ENCODE measurements around the gene PLA2G4A.
A peak's percentile ranks its signal among the peaks of the same experiment; 100 is the strongest.
"Not testable (repeated sequence)": the region's sequence is repeated elsewhere in the genome, so short reads cannot be mapped to it uniquely, and the experiment has no call there.

Gene PLA2G4A

GRCh38 chr1:186875896-186876835, 47.4 kb downstream of the PLA2G4A start:
- DNase-seq = peak; percentile 35 to 54

- no peak for DNase-seq
These were observed 49.6 kb downstream of the PLA2G4A start for GRCh38 chr1:186878356-186878755.

GRCh38 chr1:186880982-186881381, 52.2 kb downstream of the PLA2G4A start:
- DNase-seq = no peak

GRCh38 chr1:186882372-186883134, 53.8 kb downstream of the PLA2G4A start:
- DNase-seq = no peak

- no peak for DNase-seq
These were observed 55.5 kb downstream of the PLA2G4A start for GRCh38 chr1:186884251-186884650.

GRCh38 chr1:186887203-186887602, 58.5 kb downstream of the PLA2G4A start:
- no peak for DNase-seq

GRCh38 chr1:186888367-186888766, 59.6 kb downstream of the PLA2G4A start:
- DNase-seq = no peak

- DNase-seq = no peak
These were observed 64.2 kb downstream of the PLA2G4A start for GRCh38 chr1:186892936-186893335.

GRCh38 chr1:186894415-186894814, 65.7 kb downstream of the PLA2G4A start:
- no peak for DNase-seq

GRCh38 chr1:186896211-186896610, 67.5 kb downstream of the PLA2G4A start:
- DNase-seq = no peak

GRCh38 chr1:186897008-186897407, 68.3 kb downstream of the PLA2G4A start:
- no peak for DNase-seq

GRCh38 chr1:186899577-186899976, 70.8 kb downstream of the PLA2G4A start:
- DNase-seq = no peak

GRCh38 chr1:186899977-186900376, 71.2 kb downstream of the PLA2G4A start:
- DNase-seq = no peak

GRCh38 chr1:186900539-186901237, 71.9 kb downstream of the PLA2G4A start:
- no peak for DNase-seq

GRCh38 chr1:186901631-186902030, 72.9 kb downstream of the PLA2G4A start:
- no peak for DNase-seq

GRCh38 chr1:186903374-186904136, 74.8 kb downstream of the PLA2G4A start:
- DNase-seq = no peak

GRCh38 chr1:186904361-186904760, 75.6 kb downstream of the PLA2G4A start:
- DNase-seq = no peak

- DNase-seq = no peak
These were observed 76.8 kb downstream of the PLA2G4A start for GRCh38 chr1:186905561-186905960.

- no peak for DNase-seq
These were observed 86.8 kb downstream of the PLA2G4A start for GRCh38 chr1:186915555-186915954.

- not testable (repeated sequence) for DNase-seq
These were observed 88.5 kb downstream of the PLA2G4A start for GRCh38 chr1:186917106-186917786.

- DNase-seq = not testable (repeated sequence)
These were observed 92.6 kb downstream of the PLA2G4A start for GRCh38 chr1:186921386-186921785.

GRCh38 chr1:186922814-186923213, 94.1 kb downstream of the PLA2G4A start:
- DNase-seq = not testable (repeated sequence)

All from NCI-H526 (cell line).